A673 (cell line): ENCODE data around the gene SPATA16.
"Not testable (repeated sequence)": the region's sequence is repeated elsewhere in the genome, so short reads cannot be mapped to it uniquely, and the experiment has no call there.

ENCODE experiments used
- CTCF ChIP-seq: fragments of 300-800, 200-600 bp; sonication (generic); conservative IDR thresholded peaks from 2 replicates; pipeline ENCODE4 v1.5.1; 2017; ENCODE audit warnings: low read depth, mild to moderate bottlenecking, antibody characterized with exemption, low read length, moderate library complexity, mixed read lengths
- EZH2 ChIP-seq: fragments of 200-600 bp; sonication (generic); IDR thresholded peaks from 2 replicates; pipeline ENCODE4 v1.6.1; 2017; ENCODE audit warnings: borderline replicate concordance, low read depth, mild to moderate bottlenecking, mixed read lengths, antibody characterized with exemption, low read length; ENCODE audit not compliant: poor library complexity, severe bottlenecking

GRCh38 chr3:173156533-173156932, 15.5 kb upstream of the SPATA16 start:
- not testable (repeated sequence) for TF ChIP-seq CTCF, EZH2
